AG10803 (cell line): ENCODE data around the gene HNRNPA3.

Experiments used
- DNase-seq: peaks from one replicate; pipeline ENCODE4 v3.0.0; 2010; ENCODE audit warnings: low read depth
- H3K4me3 ChIP-seq: 2 replicates; pipeline ENCODE4 v1.5.1; 2011; ENCODE audit warnings: mild to moderate bottlenecking, low read length, control low read depth
- CTCF ChIP-seq: conservative IDR thresholded peaks from 2 replicates; pipeline ENCODE4 v1.5.1; 2011; ENCODE audit warnings: mild to moderate bottlenecking, low read length, control low read depth, inconsistent platforms

Gene HNRNPA3

GRCh38 chr2:177212106-177212890, at the start of gene HNRNPA3:
HNRNPA3 (plus strand) TSS chr2:177212794; CDS start chr2:177212800, 6 bp downstream.
- peak; percentile 99 for DNase-seq
- H3K4me3 ChIP-seq, result peak within 1 kb of the TSS; percentile 85
- peak; percentile 39 for TF ChIP-seq CTCF

DNA sequence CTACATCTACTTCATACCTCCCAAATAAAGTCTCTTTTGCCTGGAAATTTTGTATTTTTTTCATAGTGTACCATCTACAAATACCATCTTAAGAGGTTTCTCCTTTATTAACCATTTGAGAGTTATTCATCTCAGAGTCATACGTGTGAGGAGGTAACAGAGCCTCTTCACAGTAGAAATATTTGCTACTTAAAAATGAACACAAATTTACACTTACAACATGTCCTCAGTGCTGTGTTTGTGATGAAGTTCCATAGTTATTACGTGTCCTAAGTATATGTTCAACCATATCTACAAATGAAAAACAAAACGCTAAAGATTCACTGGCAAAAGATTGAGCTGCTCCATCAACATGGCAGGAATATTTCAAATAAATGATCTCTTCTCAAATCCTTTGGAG, 48.5 kb upstream of the HNRNPA3 start:
- no peak for DNase-seq
- no peak for TF ChIP-seq CTCF
- H3K4me3 ChIP-seq, result peak overlapping the region; percentile 34

GRCh38 chr2:177164584-177165052, 48.0 kb upstream of the HNRNPA3 start:
- TF ChIP-seq CTCF, result peak; percentile 100
- peak; percentile 74 for DNase-seq
- H3K4me3 ChIP-seq, result peak overlapping the region; percentile 57

DNA sequence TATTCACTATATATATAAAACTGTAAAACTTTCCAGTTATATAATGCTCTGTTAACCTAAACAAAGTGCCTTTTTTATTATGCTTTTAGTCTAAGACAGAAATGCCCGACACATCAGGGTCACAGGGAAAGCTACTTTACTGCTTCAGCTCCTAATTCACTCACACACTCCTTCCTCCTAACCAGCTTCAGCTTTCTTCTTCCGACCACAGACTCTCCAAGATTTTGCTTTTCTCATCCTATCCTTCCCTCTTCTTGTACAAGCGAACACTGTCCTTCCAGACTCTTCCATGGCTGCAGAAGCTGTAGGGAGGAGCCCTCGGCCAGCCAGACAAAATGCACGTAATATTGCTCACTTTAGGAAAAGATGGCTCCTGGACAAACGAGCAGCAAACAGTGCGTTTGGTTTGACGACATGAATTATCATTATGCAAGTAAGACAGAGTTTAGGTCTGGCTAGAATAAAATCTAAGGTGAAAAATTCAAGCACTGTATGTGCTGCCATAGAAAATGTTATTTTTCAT, 47.5 kb upstream of the HNRNPA3 start:
- peak; percentile 49 for DNase-seq
- TF ChIP-seq CTCF, result 0 out of 2 replicates have a peak, but pooled peaks have one; percentile 7
- H3K4me3 ChIP-seq, result peak overlapping the region; percentile 57

DNA sequence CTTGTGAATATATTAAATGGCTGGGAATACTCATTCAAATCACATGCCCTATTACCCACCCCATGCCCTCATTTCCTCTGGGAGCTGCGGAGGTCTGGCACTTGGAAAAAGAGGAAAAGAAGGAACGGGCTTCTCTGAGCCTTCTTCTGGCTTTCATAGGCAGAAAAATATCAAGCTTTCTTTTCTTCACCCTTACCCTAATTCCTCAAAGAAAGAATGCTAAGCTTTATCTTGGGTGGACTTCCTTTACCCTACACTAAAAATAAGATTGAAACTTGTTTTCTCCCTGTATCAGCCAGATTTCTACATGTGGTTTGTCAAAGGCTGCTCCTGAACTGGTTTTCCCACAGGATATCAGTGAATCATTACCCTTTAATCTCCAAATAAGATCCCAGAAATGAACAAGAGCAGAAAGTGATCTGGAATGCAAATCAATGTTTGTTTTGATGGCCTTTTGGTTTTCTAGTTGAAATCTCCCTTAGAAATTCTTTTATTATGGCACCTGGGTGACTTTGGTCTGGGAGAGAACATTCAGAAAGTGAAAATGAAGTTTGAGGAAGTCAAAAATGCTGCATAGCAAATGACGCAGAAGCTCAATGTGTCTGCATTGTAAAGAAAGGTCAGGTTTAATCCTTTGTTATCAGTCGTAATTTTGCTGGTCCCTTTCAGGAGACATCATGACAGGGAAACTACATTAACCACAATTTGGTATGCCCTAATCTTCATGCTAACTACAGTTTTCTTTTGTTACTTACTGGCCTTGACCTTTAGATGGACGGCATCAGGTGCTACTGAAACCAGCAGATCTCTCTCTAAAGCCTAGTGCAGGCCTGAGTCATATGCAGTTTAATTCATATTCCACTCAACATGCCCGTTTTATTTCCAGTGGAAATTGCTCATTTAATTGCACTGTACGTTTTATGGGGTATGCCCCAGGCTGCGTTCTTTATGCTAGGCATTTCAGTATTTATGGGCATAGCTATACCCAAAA, 46.6 kb upstream of the HNRNPA3 start:
- peak overlapping the region; percentile 57 for H3K4me3 ChIP-seq
- no peak for TF ChIP-seq CTCF
- DNase-seq, result peak; percentile 23

- no peak overlapping the region for H3K4me3 ChIP-seq
- no peak for DNase-seq
- no peak for TF ChIP-seq CTCF
Observed at GRCh38 chr2:177169810-177170514, 42.6 kb upstream of the HNRNPA3 start.
